ENCODE measurements around the gene ACSM3.

Gene ACSM3

DNA sequence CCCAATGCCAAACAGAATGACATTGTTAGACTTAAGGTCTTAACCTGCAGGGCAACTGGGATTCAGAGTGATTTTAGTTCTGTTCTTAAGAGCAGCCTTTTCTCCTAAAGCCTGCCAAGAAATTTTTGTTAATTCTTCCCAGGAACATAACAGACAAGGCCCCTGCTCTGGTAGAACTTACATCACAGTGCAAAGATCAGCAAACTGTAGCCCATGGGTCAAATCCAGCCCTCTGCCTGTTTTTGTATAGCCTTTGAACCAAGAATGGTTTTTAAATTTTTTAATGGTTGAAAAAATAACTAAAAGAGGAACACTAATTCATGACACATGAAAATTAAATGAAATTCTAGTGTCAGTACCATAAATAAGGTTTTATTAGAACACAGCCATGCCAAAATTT is 3.8 kb downstream of the ACSM3 start:
- TF ChIP-seq CTCF (IDR thresholded peaks at IDR 0.05; ENCODE audit: low read length) (no peak), EZH2phosphoT487 (IDR thresholded peaks at IDR 0.05; ENCODE audit: low read length) (no peak), EZH2 (optimal IDR thresholded peaks at IDR 0.05; ENCODE audit: low read depth, low read length) (no peak)
- Histone ChIP-seq H3F3A (ENCODE audit: insufficient read depth, low read length) (peaks cover 5% of the 10 kb centered on the region; the same call in 1 of the 2 replicates), H3K4me3 (ENCODE audit: low read length) (no peak overlapping the region), H3K9me3 (replicated peaks; ENCODE audit: insufficient read depth, low read length) (no peaks in the 10 kb centered on the region), H3K9ac (ENCODE audit: low read length) (no peak overlapping the region), H3K27ac (ENCODE audit: low read length) (no peak overlapping the region), H3K27me3 (replicated peaks; ENCODE audit: insufficient read depth, low read length) (no peaks in the 10 kb centered on the region), H2AFZ (ENCODE audit: low read length) (no peak overlapping the region), H4K20me1 (ENCODE audit: insufficient read depth, low read length) (no peaks in the 10 kb centered on the region), H3K4me2 (ENCODE audit: low read depth, low read length) (no peak overlapping the region), H3K9me2 (replicated peaks; ENCODE audit: insufficient read depth, low read length) (no peaks in the 10 kb centered on the region), H3K79me2 (ENCODE audit: low read length) (no peaks in the 10 kb centered on the region), H3K4me1 (ENCODE audit: low read length) (peaks cover 6% of the 10 kb centered on the region), H3K36me3 (replicated peaks; ENCODE audit: insufficient read depth, low read length) (no peaks in the 10 kb centered on the region)
- DNase-seq: no peak

DNA sequence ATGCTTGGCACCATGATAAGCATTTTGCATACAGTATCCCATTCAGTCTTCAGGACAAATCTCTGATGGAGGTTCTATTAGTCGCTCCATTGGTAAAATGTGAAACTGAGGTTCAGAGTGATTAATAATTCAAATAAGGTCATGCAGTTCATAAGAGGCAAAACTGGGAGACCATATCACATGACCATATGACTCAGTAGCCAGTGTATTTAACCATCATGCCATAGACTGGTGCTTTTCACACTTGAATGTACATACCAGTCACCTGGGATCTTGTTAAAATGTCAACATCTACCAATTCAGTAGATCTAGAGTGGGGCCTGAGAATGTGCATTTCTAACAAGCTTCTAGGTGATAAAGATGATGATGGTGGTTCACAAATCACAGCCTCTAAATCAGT is 4.3 kb downstream of the ACSM3 start:
- Histone ChIP-seq H3K9ac (ENCODE audit: low read length) (no peak overlapping the region), H3K36me3 (replicated peaks; ENCODE audit: insufficient read depth, low read length) (no peaks in the 10 kb centered on the region), H3K27ac (ENCODE audit: low read length) (no peak overlapping the region), H3K9me3 (replicated peaks; ENCODE audit: insufficient read depth, low read length) (no peaks in the 10 kb centered on the region), H3K27me3 (replicated peaks; ENCODE audit: insufficient read depth, low read length) (no peaks in the 10 kb centered on the region), H4K20me1 (ENCODE audit: insufficient read depth, low read length) (no peaks in the 10 kb centered on the region), H3F3A (ENCODE audit: insufficient read depth, low read length) (peaks cover 5% of the 10 kb centered on the region; the same call in 1 of the 2 replicates), H3K4me2 (ENCODE audit: low read depth, low read length) (no peak overlapping the region), H3K4me3 (ENCODE audit: low read length) (no peak overlapping the region), H3K4me1 (ENCODE audit: low read length) (peaks cover 1% of the 10 kb centered on the region), H2AFZ (ENCODE audit: low read length) (no peak overlapping the region), H3K9me2 (replicated peaks; ENCODE audit: insufficient read depth, low read length) (no peaks in the 10 kb centered on the region), H3K79me2 (ENCODE audit: low read length) (no peaks in the 10 kb centered on the region)
- TF ChIP-seq CTCF (IDR thresholded peaks at IDR 0.05; ENCODE audit: low read length): no peak
- TF ChIP-seq EZH2 (optimal IDR thresholded peaks at IDR 0.05; ENCODE audit: low read depth, low read length): no peak
- DNase-seq: no peak

- Histone ChIP-seq H3K27ac (ENCODE audit: low read length) (no peak overlapping the region), H3K9me3 (replicated peaks; ENCODE audit: insufficient read depth, low read length) (no peaks in the 10 kb centered on the region), H3K27me3 (replicated peaks; ENCODE audit: insufficient read depth, low read length) (no peaks in the 10 kb centered on the region), H2AFZ (ENCODE audit: low read length) (no peak overlapping the region), H3K79me2 (ENCODE audit: low read length) (no peaks in the 10 kb centered on the region), H3K9me2 (replicated peaks; ENCODE audit: insufficient read depth, low read length) (no peaks in the 10 kb centered on the region), H4K20me1 (ENCODE audit: insufficient read depth, low read length) (no peaks in the 10 kb centered on the region), H3K4me2 (ENCODE audit: low read depth, low read length) (no peak overlapping the region), H3K4me1 (ENCODE audit: low read length) (no peaks in the 10 kb centered on the region; the same call in 1 of the 2 replicates), H3K36me3 (replicated peaks; ENCODE audit: insufficient read depth, low read length) (no peaks in the 10 kb centered on the region), H3F3A (ENCODE audit: insufficient read depth, low read length) (peaks cover 4% of the 10 kb centered on the region; the same call in 1 of the 2 replicates), H3K9ac (ENCODE audit: low read length) (no peak overlapping the region), H3K4me3 (ENCODE audit: low read length) (no peak overlapping the region)
- DNase-seq: no peak
- TF ChIP-seq EZH2 (optimal IDR thresholded peaks at IDR 0.05; ENCODE audit: low read depth, low read length): no peak
- TF ChIP-seq EZH2phosphoT487 (IDR thresholded peaks at IDR 0.05; ENCODE audit: low read length): no peak
Measured at GRCh38 chr16:20768818-20769217, 5.0 kb downstream of the ACSM3 start.

DNA sequence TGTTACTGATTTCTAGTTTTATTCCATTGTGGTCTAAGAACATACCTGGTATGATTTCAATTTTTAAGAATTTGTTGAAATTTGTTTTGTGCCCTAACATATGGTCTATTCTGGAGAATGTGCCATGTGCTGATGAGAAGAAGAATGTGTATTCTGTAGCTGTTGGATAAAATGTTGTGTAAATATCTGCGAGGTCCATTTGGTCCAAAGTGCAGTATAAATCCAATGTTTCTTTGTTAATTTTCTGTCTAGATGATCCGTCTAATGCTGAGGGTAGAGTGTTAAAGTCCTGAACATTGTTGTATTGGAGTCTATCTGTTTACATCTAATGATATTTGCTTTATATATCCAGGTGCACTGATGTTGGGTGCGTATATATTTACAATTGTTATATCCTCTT is 9.9 kb downstream of the ACSM3 start:
- Histone ChIP-seq H3K27me3 (replicated peaks; ENCODE audit: insufficient read depth, low read length) (no peaks in the 10 kb centered on the region), H3K27ac (ENCODE audit: low read length) (no peak overlapping the region), H3F3A (ENCODE audit: insufficient read depth, low read length) (no peaks in the 10 kb centered on the region), H3K79me2 (ENCODE audit: low read length) (no peaks in the 10 kb centered on the region), H3K9ac (ENCODE audit: low read length) (no peak overlapping the region), H3K9me3 (replicated peaks; ENCODE audit: insufficient read depth, low read length) (no peaks in the 10 kb centered on the region), H3K4me3 (ENCODE audit: low read length) (no peak overlapping the region), H3K36me3 (replicated peaks; ENCODE audit: insufficient read depth, low read length) (no peaks in the 10 kb centered on the region), H3K9me2 (replicated peaks; ENCODE audit: insufficient read depth, low read length) (no peaks in the 10 kb centered on the region), H2AFZ (ENCODE audit: low read length) (no peak overlapping the region), H3K4me1 (ENCODE audit: low read length) (no peaks in the 10 kb centered on the region), H4K20me1 (ENCODE audit: insufficient read depth, low read length) (no peaks in the 10 kb centered on the region), H3K4me2 (ENCODE audit: low read depth, low read length) (no peak overlapping the region)
- TF ChIP-seq CTCF (IDR thresholded peaks at IDR 0.05; ENCODE audit: low read length) (no peak), EZH2 (optimal IDR thresholded peaks at IDR 0.05; ENCODE audit: low read depth, low read length) (no peak), EZH2phosphoT487 (IDR thresholded peaks at IDR 0.05; ENCODE audit: low read length) (no peak)
- no peak for DNase-seq
